ENCODE measurements around the gene SUCNR1.
"Not testable (repeated sequence)": the region's sequence is repeated elsewhere in the genome, so short reads cannot be mapped to it uniquely, and the experiment has no call there.

Gene SUCNR1

GRCh38 chr3:151845306-151845905, 28.0 kb upstream of the SUCNR1 start:
- H2BK5ac ChIP-seq (ENCODE audit: low read depth, low read length, poor library complexity): no peak overlapping the region
- H3K79me1 ChIP-seq (ENCODE audit: low read length): no peaks in the 10 kb centered on the region
- H2AFZ ChIP-seq (ENCODE audit: insufficient read depth, low read length, poor library complexity): no peak overlapping the region
- H3K36me3 ChIP-seq (ENCODE audit: control insufficient read depth in 1 of 2, insufficient read depth in 2 of 2, low read length in 2 of 2): no peaks in the 10 kb centered on the region
- H3K27me3 ChIP-seq (ENCODE audit: insufficient read depth, low read length): no peaks in the 10 kb centered on the region
- H3K27ac ChIP-seq (ENCODE audit: low read depth, low read length): no peak overlapping the region
- no peak overlapping the region for H3K4me2 ChIP-seq (ENCODE audit: low read length)
- no peak overlapping the region for H2BK120ac ChIP-seq (ENCODE audit: insufficient read depth, low read length, poor library complexity)
- no peak overlapping the region for H2AK5ac ChIP-seq (ENCODE audit: low read length)
- no peak overlapping the region for H3K4ac ChIP-seq (ENCODE audit: low read depth, low read length)
- no peak overlapping the region for H4K91ac ChIP-seq (ENCODE audit: low read depth, low read length)
- H3K9me3 ChIP-seq (ENCODE audit: insufficient read depth, low read depth, low read length): no peaks in the 10 kb centered on the region
- DNase-seq: no peak
- H4K12ac ChIP-seq (ENCODE audit: low read depth, low read length): no peak overlapping the region
- H3K18ac ChIP-seq (ENCODE audit: low read length): no peak overlapping the region
- WGBS (ENCODE audit: extremely low coverage, insufficient coverage, insufficient read length): no CpG with 5 or more reads among the region's 3 CpGs
- no peak overlapping the region for H3K14ac ChIP-seq (ENCODE audit: low read length)
- H3K79me2 ChIP-seq (ENCODE audit: control insufficient read depth, insufficient read depth, low read length, poor library complexity): no peaks in the 10 kb centered on the region
- no peak overlapping the region for H3K23ac ChIP-seq (ENCODE audit: low read length)
- no peak overlapping the region for H3K4me3 ChIP-seq (ENCODE audit: low read depth, low read length)
- H4K8ac ChIP-seq (ENCODE audit: low read depth, low read length): no peak overlapping the region
- no peak overlapping the region for H2BK12ac ChIP-seq (ENCODE audit: low read length)
- no peaks in the 10 kb centered on the region for H3K4me1 ChIP-seq (ENCODE audit: control insufficient read depth in 1 of 2, insufficient read depth in 2 of 2, low read length in 2 of 2)
- no peak overlapping the region for H3K9ac ChIP-seq (ENCODE audit: low read length)

GRCh38 chr3:151850065-151850464, 23.4 kb upstream of the SUCNR1 start:
- H2BK120ac ChIP-seq (ENCODE audit: insufficient read depth, low read length, poor library complexity); H4K8ac ChIP-seq (ENCODE audit: low read depth, low read length); H3K14ac ChIP-seq (ENCODE audit: low read length); H3K79me2 ChIP-seq (ENCODE audit: control insufficient read depth, insufficient read depth, low read length, poor library complexity); H3K27ac ChIP-seq (ENCODE audit: low read depth, low read length); H3K18ac ChIP-seq (ENCODE audit: low read length); H3K4me1 ChIP-seq (ENCODE audit: control insufficient read depth in 1 of 2, insufficient read depth in 2 of 2, low read length in 2 of 2); H2BK12ac ChIP-seq (ENCODE audit: low read length); H3K4me2 ChIP-seq (ENCODE audit: low read length); H3K27me3 ChIP-seq (ENCODE audit: insufficient read depth, low read length); H3K4me3 ChIP-seq (ENCODE audit: low read depth, low read length); H3K23ac ChIP-seq (ENCODE audit: low read length); H3K79me1 ChIP-seq (ENCODE audit: low read length); H2BK5ac ChIP-seq (ENCODE audit: low read depth, low read length, poor library complexity); DNase-seq; H2AK5ac ChIP-seq (ENCODE audit: low read length); H4K91ac ChIP-seq (ENCODE audit: low read depth, low read length); H4K12ac ChIP-seq (ENCODE audit: low read depth, low read length); H3K9me3 ChIP-seq (ENCODE audit: insufficient read depth, low read depth, low read length); H3K9ac ChIP-seq (ENCODE audit: low read length); H3K4ac ChIP-seq (ENCODE audit: low read depth, low read length); H3K36me3 ChIP-seq (ENCODE audit: control insufficient read depth in 1 of 2, insufficient read depth in 2 of 2, low read length in 2 of 2); H2AFZ ChIP-seq (ENCODE audit: insufficient read depth, low read length, poor library complexity): not testable (repeated sequence)
- whole genome bisulfite sequencing (ENCODE audit: extremely low coverage, insufficient coverage, insufficient read length): no CpG with 5 or more reads among the region's 2 CpGs

GRCh38 chr3:151852074-151852811, 21.2 kb upstream of the SUCNR1 start:
- no CpG with 5 or more reads among the region's 11 CpGs for WGBS (ENCODE audit: extremely low coverage, insufficient coverage, insufficient read length)
- Histone ChIP-seq H4K91ac (ENCODE audit: low read depth, low read length) (no peak overlapping the region), H2BK5ac (ENCODE audit: low read depth, low read length, poor library complexity) (no peak overlapping the region), H2AK5ac (ENCODE audit: low read length) (no peak overlapping the region), H3K4ac (ENCODE audit: low read depth, low read length) (no peak overlapping the region), H2AFZ (ENCODE audit: insufficient read depth, low read length, poor library complexity) (no peak overlapping the region), H3K14ac (ENCODE audit: low read length) (no peak overlapping the region), H3K4me1 (ENCODE audit: control insufficient read depth in 1 of 2, insufficient read depth in 2 of 2, low read length in 2 of 2) (peaks cover 0 to 3% of the 10 kb centered on the region in 2 experiments), H3K18ac (ENCODE audit: low read length) (no peak overlapping the region), H3K9me3 (ENCODE audit: insufficient read depth, low read depth, low read length) (peaks cover 1% of the 10 kb centered on the region), H4K8ac (ENCODE audit: low read depth, low read length) (no peak overlapping the region), H3K27me3 (ENCODE audit: insufficient read depth, low read length) (no peaks in the 10 kb centered on the region), H2BK12ac (ENCODE audit: low read length) (no peak overlapping the region), H4K12ac (ENCODE audit: low read depth, low read length) (no peak overlapping the region), H3K4me2 (ENCODE audit: low read length) (no peak overlapping the region), H3K9ac (ENCODE audit: low read length) (no peak overlapping the region), H3K4me3 (ENCODE audit: low read depth, low read length) (no peak overlapping the region), H3K36me3 (ENCODE audit: control insufficient read depth in 1 of 2, insufficient read depth in 2 of 2, low read length in 2 of 2) (no peaks in the 10 kb centered on the region), H3K27ac (ENCODE audit: low read depth, low read length) (no peak overlapping the region), H3K79me2 (ENCODE audit: control insufficient read depth, insufficient read depth, low read length, poor library complexity) (no peaks in the 10 kb centered on the region), H3K23ac (ENCODE audit: low read length) (no peak overlapping the region), H2BK120ac (ENCODE audit: insufficient read depth, low read length, poor library complexity) (no peak overlapping the region), H3K79me1 (ENCODE audit: low read length) (no peaks in the 10 kb centered on the region)
- no peak for DNase-seq

- no peak overlapping the region for H3K27ac ChIP-seq (ENCODE audit: low read depth, low read length)
- H3K18ac ChIP-seq (ENCODE audit: low read length): no peak overlapping the region
- no peak overlapping the region for H4K91ac ChIP-seq (ENCODE audit: low read depth, low read length)
- no peaks in the 10 kb centered on the region for H3K36me3 ChIP-seq (ENCODE audit: control insufficient read depth in 1 of 2, insufficient read depth in 2 of 2, low read length in 2 of 2)
- no peak overlapping the region for H3K23ac ChIP-seq (ENCODE audit: low read length)
- no peak overlapping the region for H2BK120ac ChIP-seq (ENCODE audit: insufficient read depth, low read length, poor library complexity)
- peaks cover 6% of the 10 kb centered on the region for H3K79me1 ChIP-seq (ENCODE audit: low read length)
- no peak overlapping the region for H3K9ac ChIP-seq (ENCODE audit: low read length)
- no peak overlapping the region for H4K8ac ChIP-seq (ENCODE audit: low read depth, low read length)
- no peak overlapping the region for H3K14ac ChIP-seq (ENCODE audit: low read length)
- DNase-seq: peak in 1 of 2 donors; percentile 55
- no peak overlapping the region for H3K4ac ChIP-seq (ENCODE audit: low read depth, low read length)
- no peaks in the 10 kb centered on the region for H3K27me3 ChIP-seq (ENCODE audit: insufficient read depth, low read length)
- no peak overlapping the region for H2AK5ac ChIP-seq (ENCODE audit: low read length)
- H3K4me2 ChIP-seq (ENCODE audit: low read length): no peak overlapping the region
- H3K9me3 ChIP-seq (ENCODE audit: insufficient read depth, low read depth, low read length): peaks cover 1% of the 10 kb centered on the region
- no peak overlapping the region for H3K4me3 ChIP-seq (ENCODE audit: low read depth, low read length)
- no CpG with 5 or more reads among the region's 3 CpGs for WGBS (ENCODE audit: extremely low coverage, insufficient coverage, insufficient read length)
- no peak overlapping the region for H2BK5ac ChIP-seq (ENCODE audit: low read depth, low read length, poor library complexity)
- no peak overlapping the region for H2AFZ ChIP-seq (ENCODE audit: insufficient read depth, low read length, poor library complexity)
- H4K12ac ChIP-seq (ENCODE audit: low read depth, low read length): no peak overlapping the region
- H3K79me2 ChIP-seq (ENCODE audit: control insufficient read depth, insufficient read depth, low read length, poor library complexity): no peaks in the 10 kb centered on the region
- H3K4me1 ChIP-seq (ENCODE audit: control insufficient read depth in 1 of 2, insufficient read depth in 2 of 2, low read length in 2 of 2): peaks cover 0 to 3% of the 10 kb centered on the region in 2 experiments
- H2BK12ac ChIP-seq (ENCODE audit: low read length): no peak overlapping the region
Observed at GRCh38 chr3:151856118-151856517, 17.3 kb upstream of the SUCNR1 start.

Data from trophoblast cell (in vitro differentiated cells and primary cell).